Measurements from ENCODE around the gene PCSK5.

Gene PCSK5

GRCh38 chr9:76155361-76155760 is 264.9 kb downstream of the PCSK5 start:
- DNase-seq, result no peak

GRCh38 chr9:76158713-76159112 is 268.2 kb downstream of the PCSK5 start:
- DNase-seq, result no peak

GRCh38 chr9:76159293-76159926 is 268.9 kb downstream of the PCSK5 start:
- no peak for DNase-seq

- no peak for DNase-seq
Measured at GRCh38 chr9:76161106-76161505, 270.6 kb downstream of the PCSK5 start.

GRCh38 chr9:76161541-76161940 is 271.1 kb downstream of the PCSK5 start:
- no peak for DNase-seq

GRCh38 chr9:76162086-76162730 is 271.7 kb downstream of the PCSK5 start:
- DNase-seq, result no peak

- DNase-seq, result no peak
Measured at GRCh38 chr9:76162751-76163500, 272.5 kb downstream of the PCSK5 start.

GRCh38 chr9:76166526-76166925 is 276.1 kb downstream of the PCSK5 start:
- DNase-seq, result no peak

GRCh38 chr9:76176171-76176570 is 285.7 kb downstream of the PCSK5 start:
- no peak for DNase-seq

GRCh38 chr9:76177931-76178330 is 287.5 kb downstream of the PCSK5 start:
- DNase-seq, result no peak

GRCh38 chr9:76180541-76180940 is 290.1 kb downstream of the PCSK5 start:
- DNase-seq, result no peak

- DNase-seq, result no peak
Measured at GRCh38 chr9:76181020-76181641, 290.7 kb downstream of the PCSK5 start.

- DNase-seq, result no peak
Measured at GRCh38 chr9:76181781-76182180, 291.3 kb downstream of the PCSK5 start.

- DNase-seq, result no peak
Measured at GRCh38 chr9:76185432-76185831, 295.0 kb downstream of the PCSK5 start.

- no peak for DNase-seq
Measured at GRCh38 chr9:76188286-76188685, 297.8 kb downstream of the PCSK5 start.

GRCh38 chr9:76188905-76189304 is 298.4 kb downstream of the PCSK5 start:
- DNase-seq, result no peak

- no peak for DNase-seq
Measured at GRCh38 chr9:76191493-76191892, 301.0 kb downstream of the PCSK5 start.

- no peak for DNase-seq
Measured at GRCh38 chr9:76192013-76192412, 301.5 kb downstream of the PCSK5 start.

- no peak for DNase-seq
Measured at GRCh38 chr9:76194896-76195295, 304.4 kb downstream of the PCSK5 start.

GRCh38 chr9:76198336-76198735 is 307.9 kb downstream of the PCSK5 start:
- DNase-seq, result no peak

GRCh38 chr9:76200315-76200714 is 309.8 kb downstream of the PCSK5 start:
- no peak for DNase-seq

GRCh38 chr9:76200745-76201144 is 310.3 kb downstream of the PCSK5 start:
- DNase-seq, result no peak

- no peak for DNase-seq
Measured at GRCh38 chr9:76203373-76203772, 312.9 kb downstream of the PCSK5 start.

- DNase-seq, result no peak
Measured at GRCh38 chr9:76206821-76207220, 316.3 kb downstream of the PCSK5 start.
